B cell (primary cell): ENCODE measurements around the gene GTPBP6.

ENCODE experiments used
- CTCF ChIP-seq: fragments of 200-600 bp; IDR thresholded peaks from one replicate; pipeline ENCODE4 v1.8.0; 2022; ENCODE audit warnings: antibody characterized with exemption, mild to moderate bottlenecking
- EZH2 ChIP-seq: IDR thresholded peaks from 2 replicates; pipeline ENCODE4 v1.6.1; 2012; ENCODE audit warnings: borderline replicate concordance, low read depth, mild to moderate bottlenecking, moderate library complexity, low read length; ENCODE audit not compliant: insufficient read depth, poor library complexity, severe bottlenecking

- TF ChIP-seq CTCF (no peak), EZH2 (no peak)
Observed at GRCh38 chrX:320126-320783, 1.7 kb upstream of the GTPBP6 start.
